K562 (cell line): Measurements from ENCODE around the gene ZBTB48. TPM values are rescaled to one million over a fixed set of nuclear protein-coding genes. Genes with fewer than 3 reads are reported as not detected.

Experiments used
- BRF1 ChIP-seq: IDR thresholded peaks from 3 replicates; pipeline ENCODE4 v1.6.1; 2011; ENCODE audit warnings: borderline replicate concordance, mild to moderate bottlenecking; ENCODE audit not compliant: insufficient read length; ENCODE audit errors: extremely low read depth
- C11orf30 ChIP-seq: fragments of 450-650 bp; IDR thresholded peaks from 2 replicates; pipeline ENCODE4 v1.6.1; 2016; ENCODE audit warnings: low read depth, mild to moderate bottlenecking
- CEBPG ChIP-seq, 3 experiments: fragments of 200-800 bp in 1 of 3; sonication (Bioruptor generic) in 1 of 3; sonication (generic) in 1 of 3; formaldehyde crosslinking in 1 of 3; IDR thresholded peaks in 2 of 3; conservative IDR thresholded peaks in 1 of 3; 2 replicates each; pipeline versions ENCODE4 v1.6.1 to v1.8.0; 2016 to 2022; ENCODE audit warnings: missing compliant biosample characterization in 2 of 3, missing genetic modification characterization in 2 of 3, mild to moderate bottlenecking in 1 of 3, missing genetic modification reagents in 1 of 3
- DACH1 ChIP-seq: fragments of 450-650 bp; IDR thresholded peaks from 2 replicates; pipeline ENCODE4 v1.6.1; 2018; ENCODE audit not compliant: partially characterized antibody
- FOXJ2 ChIP-seq: fragments of 200-800 bp; sonication (Bioruptor generic); IDR thresholded peaks from 2 replicates; pipeline ENCODE4 v1.6.1; 2016; ENCODE audit warnings: missing genetic modification characterization, missing compliant biosample characterization
- GTF2E2 ChIP-seq: fragments of 200-800 bp; sonication (Bioruptor generic); IDR thresholded peaks from 2 replicates; pipeline ENCODE4 v1.6.1; 2016; ENCODE audit warnings: missing genetic modification characterization, missing compliant biosample characterization
- ILK ChIP-seq: fragments of 450-650 bp; IDR thresholded peaks from 2 replicates; pipeline ENCODE4 v1.6.1; 2016; ENCODE audit warnings: missing genetic modification characterization, low read depth, mild to moderate bottlenecking, missing compliant biosample characterization, moderate library complexity, borderline replicate concordance
- MCM2 ChIP-seq: fragments of 450-650 bp; IDR thresholded peaks from 2 replicates; pipeline ENCODE4 v1.6.1; 2017; ENCODE audit warnings: low read depth, mild to moderate bottlenecking
- MXI1 ChIP-seq: IDR thresholded peaks from 2 replicates; pipeline ENCODE4 v1.6.1; 2011; ENCODE audit warnings: low read depth, mild to moderate bottlenecking, improper control_type of control experiment, low read length
- NFYB ChIP-seq: IDR thresholded peaks from 2 replicates; pipeline ENCODE4 v1.6.1; 2011; ENCODE audit warnings: mild to moderate bottlenecking, moderate library complexity; ENCODE audit not compliant: insufficient read length; ENCODE audit errors: extremely low read depth
- RBM14 ChIP-seq: fragments of 200-400 bp; formaldehyde crosslinking; IDR thresholded peaks from 2 replicates; pipeline ENCODE4 v1.6.1; 2018; ENCODE audit warnings: low read depth, mild to moderate bottlenecking, low read length, moderate library complexity, borderline replicate concordance; ENCODE audit not compliant: insufficient read depth
- RBM25 ChIP-seq: fragments of 200-400 bp; formaldehyde crosslinking; IDR thresholded peaks from 2 replicates; pipeline ENCODE4 v1.6.1; 2018; ENCODE audit warnings: low read length, low read depth, moderate library complexity; ENCODE audit not compliant: severe bottlenecking
- RFX1 ChIP-seq: fragments of 450-650 bp; IDR thresholded peaks from 2 replicates; pipeline ENCODE4 v1.6.1; 2016; ENCODE audit warnings: mild to moderate bottlenecking, moderate library complexity
- SIN3A ChIP-seq, 2 experiments: fragments of 150-350 bp in 1 of 2; IDR thresholded peaks; 2 replicates each; pipeline ENCODE4 v1.6.1; 2011 to 2016; ENCODE audit warnings: borderline replicate concordance in 2 of 2, low read depth in 2 of 2, low read length in 2 of 2, mild to moderate bottlenecking in 2 of 2, moderate library complexity in 2 of 2; ENCODE audit not compliant: control insufficient read depth in 1 of 2
- TGIF2 ChIP-seq: sonication (generic); formaldehyde crosslinking; IDR thresholded peaks from 2 replicates; pipeline ENCODE4 v1.8.1; 2022; ENCODE audit warnings: mild to moderate bottlenecking, missing genetic modification reagents, moderate library complexity
- ZBTB1 ChIP-seq: sonication (generic); formaldehyde crosslinking; IDR thresholded peaks from 2 replicates; pipeline ENCODE4 v1.8.1; 2023; ENCODE audit warnings: missing genetic modification reagents, low read depth, mild to moderate bottlenecking, borderline replicate concordance
- ZFP1 ChIP-seq: fragments of 450-650 bp; formaldehyde crosslinking; IDR thresholded peaks from 2 replicates; pipeline ENCODE4 v1.4.0; 2020; ENCODE audit warnings: mild to moderate bottlenecking, mixed read lengths
- ZNF12 ChIP-seq: sonication (generic); formaldehyde crosslinking; IDR thresholded peaks from 2 replicates; pipeline ENCODE4 v1.4.0; 2020; ENCODE audit warnings: mild to moderate bottlenecking, missing genetic modification reagents
- polyA plus RNA-seq, 8 experiments: library from polyadenylated mRNA; depleted of rRNA in 4 of 8; stranded (reverse) in 5 of 8; unstranded in 3 of 8; fragments of >200 nt; fragmentation: Nextera tagmentation in 2 of 8; fragmentation: Illumina TruSeq in 1 of 8; extraction: Ambion mirVana in 2 of 8; extraction: Trizol in 1 of 8; gene quantifications; 2 replicates each; pipeline versions ENCODE4 v1.2.1 to v1.2.3, GENCODE V29; 2011 to 2014; ENCODE audit warnings: inconsistent platforms in 1 of 8, missing spikeins in 1 of 8
- total RNA-seq, 7 experiments: library from RNA; depleted of rRNA in 6 of 7; stranded (reverse); fragments of >200 nt in 6 of 7; fragmentation: Illumina TruSeq in 2 of 7; extraction: Trizol in 2 of 7; gene quantifications; 2 replicates each; pipeline versions ENCODE4 v1.2.1 to v1.2.3, GENCODE V29; 2011 to 2021; ENCODE audit warnings: low replicate concordance in 1 of 7
- TF ChIP-seq, protein P1 (sequence below): sonication (generic); formaldehyde crosslinking; IDR thresholded peaks from 2 replicates; pipeline ENCODE4 v1.8.0; 2022; ENCODE audit warnings: mild to moderate bottlenecking, low read depth, missing genetic modification reagents
- TF ChIP-seq, protein P2 (sequence below): sonication (generic); formaldehyde crosslinking; IDR thresholded peaks from 2 replicates; pipeline ENCODE4 v1.8.1; 2023; ENCODE audit warnings: mild to moderate bottlenecking, missing genetic modification reagents

The ZBTB48 gene
- total and polyA plus RNA-seq, 9 of the 15 experiments (the other 6 are each of a cell fraction or from before 2014, with no cell fraction given), result 1.9 to 66.9 (median 29.5) TPM

DNA sequence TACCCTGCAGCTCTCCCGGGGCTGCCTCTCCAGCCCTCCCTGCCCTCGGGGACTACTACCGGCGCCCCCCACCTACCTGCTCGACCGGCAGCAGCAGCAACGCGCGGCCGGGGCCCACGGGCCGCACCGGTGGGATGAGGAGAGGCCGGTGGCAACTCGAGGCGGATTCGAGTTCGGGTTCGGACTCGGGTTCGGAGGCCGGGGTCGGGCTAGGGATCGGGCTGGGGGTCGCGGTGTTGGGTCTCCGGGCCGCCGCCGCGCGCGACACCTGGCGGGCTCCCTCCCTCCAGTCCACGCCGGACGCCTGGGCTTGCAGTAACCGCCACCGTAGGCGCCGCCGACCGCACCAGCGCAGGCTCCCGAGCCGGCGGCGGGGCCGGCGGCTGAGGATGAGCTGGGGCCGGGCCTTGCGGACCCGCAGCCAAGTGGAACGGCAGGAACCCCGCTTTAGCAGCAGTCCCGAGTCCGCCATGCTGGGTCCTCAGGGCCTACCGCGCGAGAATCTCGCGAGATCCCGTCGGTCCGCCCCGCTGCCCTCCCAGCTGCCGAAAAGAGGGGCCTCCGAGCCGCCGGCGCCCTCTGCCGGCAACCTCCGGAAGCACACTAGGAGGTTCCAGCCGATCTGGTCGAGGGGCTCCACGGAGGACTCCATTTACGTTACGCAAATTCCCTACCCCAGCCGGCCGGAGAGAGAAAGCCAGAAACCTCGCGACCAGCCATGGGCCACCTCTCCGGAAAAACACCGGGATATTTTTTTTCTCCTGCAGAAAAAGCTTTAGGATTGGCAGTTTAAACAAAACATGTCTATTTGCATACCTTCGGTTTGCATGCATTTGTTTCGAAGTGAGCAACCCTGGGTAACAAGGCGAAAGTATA lies 25.5 kb upstream of the ZBTB48 start, which contains the start of gene NOL9 (continued):
- TF ChIP-seq, protein P1, sequence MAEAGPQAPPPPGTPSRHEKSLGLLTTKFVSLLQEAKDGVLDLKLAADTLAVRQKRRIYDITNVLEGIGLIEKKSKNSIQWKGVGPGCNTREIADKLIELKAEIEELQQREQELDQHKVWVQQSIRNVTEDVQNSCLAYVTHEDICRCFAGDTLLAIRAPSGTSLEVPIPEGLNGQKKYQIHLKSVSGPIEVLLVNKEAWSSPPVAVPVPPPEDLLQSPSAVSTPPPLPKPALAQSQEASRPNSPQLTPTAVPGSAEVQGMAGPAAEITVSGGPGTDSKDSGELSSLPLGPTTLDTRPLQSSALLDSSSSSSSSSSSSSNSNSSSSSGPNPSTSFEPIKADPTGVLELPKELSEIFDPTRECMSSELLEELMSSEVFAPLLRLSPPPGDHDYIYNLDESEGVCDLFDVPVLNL, result no peak
- TF ChIP-seq MXI1 (peak; percentile 90), BRF1 (no peak), ILK (tag) (no peak), GTF2E2 (tag) (peak; percentile 96; the same call in 1 of the 2 replicates), RFX1 (no peak), CEBPG (CRISPR knock-in tag; IDR thresholded peaks at IDR 0.05) (no peak), CEBPG (tag; conservative IDR thresholded peaks at IDR 0.05 in 1 of 2, IDR thresholded peaks at IDR 0.05 in 1 of 2) (no peak), NFYB (no peak), C11orf30 (peak; percentile 98), DACH1 (peak; percentile 81), MCM2 (no peak), RBM14 (peak; percentile 94; the same call in 1 of the 2 replicates), TGIF2 (CRISPR knock-in tag) (peak; percentile 85; the same call in 1 of the 2 replicates), ZBTB1 (CRISPR knock-in tag) (peak; percentile 19; the same call in 1 of the 2 replicates), ZFP1 (CRISPR knock-in tag) (no peak), SIN3A (IDR thresholded peaks at IDR 0.05; ENCODE audit: borderline replicate concordance in 2 of 2, control insufficient read depth in 1 of 2, low read depth in 2 of 2, low read length in 2 of 2) (peak; percentile 86 to 94; a peak in 3 of 4 replicates), ZNF12 (CRISPR knock-in tag) (peak; percentile 54; the same call in 1 of the 2 replicates), FOXJ2 (tag) (no peak), RBM25 (peak; percentile 100)
- TF ChIP-seq, protein P2, sequence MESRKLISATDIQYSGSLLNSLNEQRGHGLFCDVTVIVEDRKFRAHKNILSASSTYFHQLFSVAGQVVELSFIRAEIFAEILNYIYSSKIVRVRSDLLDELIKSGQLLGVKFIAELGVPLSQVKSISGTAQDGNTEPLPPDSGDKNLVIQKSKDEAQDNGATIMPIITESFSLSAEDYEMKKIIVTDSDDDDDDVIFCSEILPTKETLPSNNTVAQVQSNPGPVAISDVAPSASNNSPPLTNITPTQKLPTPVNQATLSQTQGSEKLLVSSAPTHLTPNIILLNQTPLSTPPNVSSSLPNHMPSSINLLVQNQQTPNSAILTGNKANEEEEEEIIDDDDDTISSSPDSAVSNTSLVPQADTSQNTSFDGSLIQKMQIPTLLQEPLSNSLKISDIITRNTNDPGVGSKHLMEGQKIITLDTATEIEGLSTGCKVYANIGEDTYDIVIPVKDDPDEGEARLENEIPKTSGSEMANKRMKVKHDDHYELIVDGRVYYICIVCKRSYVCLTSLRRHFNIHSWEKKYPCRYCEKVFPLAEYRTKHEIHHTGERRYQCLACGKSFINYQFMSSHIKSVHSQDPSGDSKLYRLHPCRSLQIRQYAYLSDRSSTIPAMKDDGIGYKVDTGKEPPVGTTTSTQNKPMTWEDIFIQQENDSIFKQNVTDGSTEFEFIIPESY, result 0 out of 2 replicates have a peak, but pooled peaks have one; percentile 37
